ENCODE measurements around the gene SMURF2. TPM values are rescaled to one million over a fixed set of nuclear protein-coding genes. Genes with fewer than 3 reads are reported as not detected.

SMURF2 gene
- total and polyA plus RNA-seq, 10 donors = 5.4 to 35.7 (median 25.0) TPM

DNA sequence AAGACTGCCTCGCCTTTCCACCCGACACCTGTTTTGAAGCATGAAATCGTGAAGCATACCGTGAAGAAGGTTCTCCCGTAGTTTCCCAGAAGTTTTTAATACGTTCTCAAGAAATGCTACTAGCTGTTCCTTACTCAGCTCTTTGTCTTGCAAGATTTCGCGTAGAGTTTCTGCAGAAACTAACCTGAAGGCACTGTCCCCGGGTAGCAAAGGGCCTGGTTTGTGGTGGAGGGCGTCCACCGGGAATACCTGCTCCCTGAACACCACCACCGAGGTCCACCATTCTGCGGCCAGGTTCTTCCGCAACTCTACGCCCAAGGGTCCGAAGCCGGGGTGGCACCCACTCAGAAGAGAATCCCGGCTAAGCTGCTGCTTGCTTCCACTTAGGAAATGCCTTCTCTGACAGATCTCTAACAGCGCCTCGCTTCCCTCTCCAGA is 165.7 kb downstream of the SMURF2 start:
- peak overlapping the region; percentile 77 to 94 (median 90) for H3K27ac ChIP-seq
- intact Hi-C loops (cut with DNase I; ENCODE audit: low total_unique reads) = loop anchor here (5.0 kb wide), 1 partner anchor 74 kb away; no protein-coding TSS in a partner anchor
- 0 to 1% (median 1%) methylated on average over 20 of the region's 20 CpGs for WGBS, 5 donors
- peak overlapping the region; percentile 57 to 92 (median 78) for H3K4me3 ChIP-seq
- peaks cover 0 to 62% (median 38%) of the 10 kb centered on the region in 6 donors for H3K36me3 ChIP-seq
- H3K4me1 ChIP-seq = peaks cover 21 to 98% (median 73%) of the 10 kb centered on the region in 6 donors
- no peak for DNase-seq
- no peaks in the 10 kb centered on the region for H3K27me3 ChIP-seq (replicated peaks in 1 of 7)
- H3K9me3 ChIP-seq = no peaks in the 10 kb centered on the region
- TF ChIP-seq, protein P1, sequence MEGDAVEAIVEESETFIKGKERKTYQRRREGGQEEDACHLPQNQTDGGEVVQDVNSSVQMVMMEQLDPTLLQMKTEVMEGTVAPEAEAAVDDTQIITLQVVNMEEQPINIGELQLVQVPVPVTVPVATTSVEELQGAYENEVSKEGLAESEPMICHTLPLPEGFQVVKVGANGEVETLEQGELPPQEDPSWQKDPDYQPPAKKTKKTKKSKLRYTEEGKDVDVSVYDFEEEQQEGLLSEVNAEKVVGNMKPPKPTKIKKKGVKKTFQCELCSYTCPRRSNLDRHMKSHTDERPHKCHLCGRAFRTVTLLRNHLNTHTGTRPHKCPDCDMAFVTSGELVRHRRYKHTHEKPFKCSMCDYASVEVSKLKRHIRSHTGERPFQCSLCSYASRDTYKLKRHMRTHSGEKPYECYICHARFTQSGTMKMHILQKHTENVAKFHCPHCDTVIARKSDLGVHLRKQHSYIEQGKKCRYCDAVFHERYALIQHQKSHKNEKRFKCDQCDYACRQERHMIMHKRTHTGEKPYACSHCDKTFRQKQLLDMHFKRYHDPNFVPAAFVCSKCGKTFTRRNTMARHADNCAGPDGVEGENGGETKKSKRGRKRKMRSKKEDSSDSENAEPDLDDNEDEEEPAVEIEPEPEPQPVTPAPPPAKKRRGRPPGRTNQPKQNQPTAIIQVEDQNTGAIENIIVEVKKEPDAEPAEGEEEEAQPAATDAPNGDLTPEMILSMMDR (IDR thresholded peaks at IDR 0.05 in 8 of 11, conservative IDR thresholded peaks at IDR 0.05 in 3 of 11) = no peak
- TF ChIP-seq POLR2A (IDR thresholded peaks at IDR 0.05) = no peak

Small RNA genes lying within 50 kb of the gene (microRNA-seq; reads per million reads assigned to microRNA genes)
- gene MIR3064 (8.4 to 11.9 (median 8.8) reads per million in 3 donors), gene MIR5047 (0 reads per million in 3 donors)

Small RNA genes lying within 50 kb of the gene (small RNA-seq; reads per million reads assigned to genes)
- gene AC009994.1 = 0 reads per million in 4 donors

Other genes starting within 250 kb of the SMURF2 start
- 10 to 100 TPM; 18.9 to 55.0 (median 29.1) TPM for gene MILR1, start 213.2 kb downstream of the SMURF2 start, total RNA-seq
- 10 to 100 TPM; 15.6 to 26.3 (median 15.7) TPM for gene MILR1, start 213.2 kb downstream of the SMURF2 start, polyA plus RNA-seq
- 10 to 100 TPM; 15.9 to 35.3 (median 24.1) TPM for gene POLG2, start 165.3 kb downstream of the SMURF2 start, total RNA-seq
- gene POLG2, start 165.3 kb downstream of the SMURF2 start, polyA plus RNA-seq = 10 to 100 TPM; 14.5 to 16.5 (median 16.4) TPM
- gene DDX5, start 156.0 kb downstream of the SMURF2 start, total RNA-seq = 1,000 to 10,000 TPM in 5 of 7 donors, 100 to 1,000 TPM in 2; 938 to 2,219 (median 1,164) TPM
- gene DDX5, start 156.0 kb downstream of the SMURF2 start, polyA plus RNA-seq = 100 to 1,000 TPM; 493 to 626 (median 515) TPM
- gene CEP95, start 155.3 kb downstream of the SMURF2 start, total RNA-seq = 10 to 100 TPM; 38.8 to 83.9 (median 53.7) TPM
- gene CEP95, start 155.3 kb downstream of the SMURF2 start, polyA plus RNA-seq = 10 to 100 TPM; 33.5 to 59.9 (median 39.4) TPM

Measured in spleen (tissue), 11 donors.